Pulmonary artery endothelial cell (primary cell): Measurements from ENCODE around the gene AJM1. TPM values are rescaled to one million over a fixed set of nuclear protein-coding genes. Genes with fewer than 3 reads are reported as not detected.
"Not testable (repeated sequence)": the region's sequence is repeated elsewhere in the genome, so short reads cannot be mapped to it uniquely, and the experiment has no call there.

ENCODE experiments used
- DNase-seq: peaks from one replicate; pipeline ENCODE4 v3.0.0-alpha.2; 2011; ENCODE audit warnings: low read depth, low spot score
- total RNA-seq: library from RNA; depleted of rRNA; stranded (reverse); fragments of >200 nt; gene quantifications from 2 replicates; pipeline ENCODE4 v1.2.3, GENCODE V29; 2014

The AJM1 gene
- total RNA-seq, 1 donor from 2014 or later = 0.66 TPM

GRCh38 chr9:136867480-136867879 lies 25.2 kb downstream of the AJM1 start:
- DNase-seq = no peak

GRCh38 chr9:136867917-136868316 lies 25.6 kb downstream of the AJM1 start:
- no peak for DNase-seq

- no peak for DNase-seq
Measured at GRCh38 chr9:136868644-136869043, 26.4 kb downstream of the AJM1 start.

GRCh38 chr9:136869611-136870010 lies 27.3 kb downstream of the AJM1 start:
- DNase-seq = not testable (repeated sequence)

GRCh38 chr9:136875155-136875554 lies 32.9 kb downstream of the AJM1 start:
- no peak for DNase-seq

- no peak for DNase-seq
Measured at GRCh38 chr9:136876476-136876875, 34.2 kb downstream of the AJM1 start.

GRCh38 chr9:136880651-136881050 lies 38.4 kb downstream of the AJM1 start:
- no peak for DNase-seq

- no peak for DNase-seq
Measured at GRCh38 chr9:136881691-136882108, 39.4 kb downstream of the AJM1 start.

- DNase-seq = peak; percentile 35
Measured at GRCh38 chr9:136882109-136882946, 40.0 kb downstream of the AJM1 start.

GRCh38 chr9:136882947-136883283 lies 40.6 kb downstream of the AJM1 start:
- DNase-seq = not testable (repeated sequence)

GRCh38 chr9:136883670-136884069 lies 41.4 kb downstream of the AJM1 start:
- DNase-seq = not testable (repeated sequence)

GRCh38 chr9:136885950-136886578 lies 43.8 kb downstream of the AJM1 start, which contains the start of gene TRAF2:
TSS of gene TRAF2 (plus strand) at chr9:136886516. CDS start at chr9:136898741, 12,225 bp downstream.
- DNase-seq = peak; percentile 97

- no peak for DNase-seq
Measured at GRCh38 chr9:136886610-136887597, 44.6 kb downstream of the AJM1 start.

GRCh38 chr9:136888454-136888853 lies 46.2 kb downstream of the AJM1 start:
- no peak for DNase-seq

GRCh38 chr9:136889858-136890257 lies 47.6 kb downstream of the AJM1 start:
- DNase-seq = no peak

- DNase-seq = no peak
Measured at GRCh38 chr9:136890661-136891060, 48.4 kb downstream of the AJM1 start.

Other genes with a start within 250 kb of the AJM1 start
- gene EGFL7, start 179.6 kb upstream of the AJM1 start, total RNA-seq = 450 and 500 TPM in 2 replicates
- gene AGPAT2, start 155.0 kb upstream of the AJM1 start, total RNA-seq = 48.9 and 49.9 TPM in 2 replicates
- gene DIPK1B, start 129.9 kb upstream of the AJM1 start, total RNA-seq = 152 and 177 TPM in 2 replicates
- under 0.01 TPM in 1 of 2 replicates, not detected in the other for gene LCN10, start 99.5 kb upstream of the AJM1 start, total RNA-seq
- gene LCN6, start 94.0 kb upstream of the AJM1 start, total RNA-seq = not detected in 2 replicates
- not detected in 2 replicates for gene LCN8, start 84.2 kb upstream of the AJM1 start, total RNA-seq
- gene LCN15, start 78.0 kb upstream of the AJM1 start, total RNA-seq = not detected in 2 replicates
- gene TMEM141, start 51.1 kb upstream of the AJM1 start, total RNA-seq = 47.5 and 73.2 TPM in 2 replicates
- gene CCDC183, start 46.1 kb upstream of the AJM1 start, total RNA-seq = 0.18 and 0.26 TPM in 2 replicates
- 85.5 and 96.1 TPM in 2 replicates for gene RABL6, start 34.5 kb upstream of the AJM1 start, total RNA-seq
- 150 and 171 TPM in 2 replicates for gene PHPT1, start 6.9 kb downstream of the AJM1 start, total RNA-seq
- gene MAMDC4, start 9.9 kb downstream of the AJM1 start, total RNA-seq = 0.86 and 2.1 TPM in 2 replicates
- gene EDF1, start 23.8 kb downstream of the AJM1 start, total RNA-seq = 279 and 309 TPM in 2 replicates
- 12.7 and 23.9 TPM in 2 replicates for gene TRAF2, start 44.0 kb downstream of the AJM1 start, total RNA-seq
- 171 and 182 TPM in 2 replicates for gene FBXW5, start 102.3 kb downstream of the AJM1 start, total RNA-seq
- gene C8G, start 102.8 kb downstream of the AJM1 start, total RNA-seq = 0.67 TPM in 1 of 2 replicates, not detected in the other
- gene LCN12, start 109.8 kb downstream of the AJM1 start, total RNA-seq = not detected in 2 replicates
- gene PTGDS, start 135.0 kb downstream of the AJM1 start, total RNA-seq = not detected in 2 replicates
- gene LCNL1, start 140.5 kb downstream of the AJM1 start, total RNA-seq = not detected in 2 replicates
- gene PAXX, start 149.9 kb downstream of the AJM1 start, total RNA-seq = 17.8 and 18.0 TPM in 2 replicates
- gene CLIC3, start 154.1 kb downstream of the AJM1 start, total RNA-seq = 0.33 and 0.46 TPM in 2 replicates
- 7.9 and 15.7 TPM in 2 replicates for gene ABCA2, start 185.8 kb downstream of the AJM1 start, total RNA-seq
- not detected in 2 replicates for gene FUT7, start 189.6 kb downstream of the AJM1 start, total RNA-seq
- gene NPDC1, start 203.7 kb downstream of the AJM1 start, total RNA-seq = 31.2 and 33.0 TPM in 2 replicates
- not detected in 2 replicates for gene ENTPD2, start 211.6 kb downstream of the AJM1 start, total RNA-seq
- gene SAPCD2, start 228.1 kb downstream of the AJM1 start, total RNA-seq = 17.6 and 31.1 TPM in 2 replicates
- gene UAP1L1, start 235.0 kb downstream of the AJM1 start, total RNA-seq = 15.4 and 17.0 TPM in 2 replicates
- gene MAN1B1, start 244.5 kb downstream of the AJM1 start, total RNA-seq = 58.1 and 76.7 TPM in 2 replicates